LNCaP clone FGC (cell line): ENCODE data around the gene ITGA5.

Experiments
- DNase-seq: peaks from one replicate; pipeline ENCODE4 v3.0.0-alpha.2; 2011; ENCODE audit warnings: low read depth
- H3K4me3 ChIP-seq: 2 replicates; pipeline ENCODE4 v1.5.1; 2011; ENCODE audit warnings: mild to moderate bottlenecking, low read depth, low read length, control low read depth
- CTCF ChIP-seq: IDR thresholded peaks from 2 replicates; pipeline ENCODE4 v1.5.1; 2012; ENCODE audit warnings: mild to moderate bottlenecking; ENCODE audit not compliant: control insufficient read depth, insufficient read depth; ENCODE audit errors: extremely low read depth

ITGA5 gene

DNA sequence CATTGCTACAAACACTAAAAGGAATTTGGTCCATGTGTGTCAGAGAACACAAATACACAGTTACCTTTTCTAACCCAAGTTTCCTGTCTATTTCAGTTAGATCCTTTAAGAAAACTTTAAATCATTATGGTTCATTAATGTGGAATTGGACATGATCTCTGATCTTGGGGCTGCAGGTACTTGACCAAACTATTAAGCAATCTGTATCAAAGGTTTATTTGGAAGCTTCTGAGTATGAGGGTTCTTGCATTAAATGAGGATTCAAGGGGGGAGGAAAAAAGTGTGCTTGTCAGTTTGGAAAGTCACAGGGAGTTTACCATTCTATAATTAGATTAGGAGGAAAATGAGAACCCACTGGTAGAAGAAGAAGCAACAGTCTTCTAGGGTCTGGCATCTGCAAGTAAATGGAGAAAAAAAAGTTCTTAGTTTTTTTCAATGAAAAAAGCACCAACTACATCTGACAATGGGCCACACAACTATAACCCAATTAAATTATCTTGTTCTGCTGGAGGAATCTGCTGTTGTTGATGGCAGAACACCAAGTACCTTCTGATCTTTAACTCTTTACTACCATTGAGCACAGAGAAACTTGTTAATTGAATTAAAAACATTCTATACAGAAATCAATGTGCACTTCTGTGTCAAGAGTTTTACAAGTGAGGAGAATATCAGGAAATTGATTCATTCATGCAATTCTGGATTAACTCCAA, 36.8 kb upstream of the ITGA5 start:
- DNase-seq = peak; percentile 86
- no peak overlapping the region for H3K4me3 ChIP-seq
- TF ChIP-seq CTCF = no peak

GRCh38 chr12:54452628-54453027, 33.6 kb upstream of the ITGA5 start:
- no peak for TF ChIP-seq CTCF
- no peak for DNase-seq

DNA sequence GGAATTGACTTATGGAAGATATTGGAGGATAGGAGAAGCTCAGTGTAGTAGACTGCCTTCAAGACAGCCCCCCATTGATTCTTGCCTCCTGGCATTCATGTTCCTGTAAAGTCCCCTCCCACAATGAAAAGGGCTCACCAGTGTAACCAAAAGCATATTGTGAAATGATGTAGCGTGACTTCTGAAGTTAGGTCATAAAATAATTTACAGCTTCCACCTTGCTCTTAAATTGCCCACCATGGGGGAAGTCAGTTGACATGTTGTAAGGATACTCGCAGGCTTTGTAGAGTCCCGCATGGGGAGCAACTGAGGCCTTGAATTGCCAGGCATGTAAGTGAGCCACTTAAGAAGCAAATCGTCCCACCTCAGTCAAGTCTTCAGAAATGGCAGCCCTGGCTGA, 29.3 kb upstream of the ITGA5 start:
- H3K4me3 ChIP-seq = no peak overlapping the region
- no peak for DNase-seq
- no peak for TF ChIP-seq CTCF

More at GRCh38 chr12:54452628-54453027, 33.6 kb upstream of the ITGA5 start:
- H3K4me3 ChIP-seq = no peak overlapping the region

DNA sequence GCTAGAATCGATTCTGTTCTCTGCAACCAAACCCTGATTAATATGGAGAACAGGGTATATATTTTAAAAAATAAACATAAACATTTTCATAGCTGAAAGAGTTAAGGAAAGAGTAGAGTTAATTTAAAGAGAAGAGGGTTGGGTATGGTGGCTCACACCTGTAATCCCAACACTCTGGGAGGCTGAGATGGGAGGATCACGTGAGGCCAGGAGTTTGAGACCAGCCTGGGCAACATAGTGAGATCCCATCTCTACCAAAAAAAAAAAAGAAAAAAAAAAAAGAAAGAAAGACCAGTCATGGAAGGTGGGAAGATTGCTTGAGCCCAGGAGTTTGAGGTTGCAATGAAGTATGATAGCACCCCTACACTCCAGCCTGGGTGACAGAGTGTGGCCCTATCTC, 28.9 kb upstream of the ITGA5 start:
- no peak for DNase-seq
- TF ChIP-seq CTCF = no peak
- H3K4me3 ChIP-seq = no peak overlapping the region

GRCh38 chr12:54444206-54444605, 25.1 kb upstream of the ITGA5 start:
- DNase-seq = peak; percentile 96
- H3K4me3 ChIP-seq = no peak overlapping the region
- no peak for TF ChIP-seq CTCF

DNA sequence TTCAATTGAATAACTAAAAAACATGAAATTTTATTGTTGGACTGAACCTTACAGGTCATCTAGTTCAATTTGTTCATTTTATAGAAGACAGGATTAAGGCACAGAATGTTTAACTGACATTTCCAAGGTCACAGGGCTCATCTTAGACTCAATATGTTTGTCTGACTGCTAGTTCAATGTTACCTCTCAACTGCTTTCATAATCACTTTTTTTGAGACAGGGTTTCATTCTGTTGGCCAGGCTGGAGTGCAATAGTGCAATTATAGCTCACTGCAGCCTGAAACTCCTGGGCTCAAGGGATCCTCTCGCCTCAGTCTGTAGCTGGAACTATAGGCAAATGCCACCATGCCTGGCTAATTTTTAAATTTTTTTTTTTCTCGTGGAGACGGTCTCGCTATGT, 24.4 kb upstream of the ITGA5 start:
- H3K4me3 ChIP-seq = no peak overlapping the region
- DNase-seq = no peak
- TF ChIP-seq CTCF = no peak

GRCh38 chr12:54442961-54443360, 23.9 kb upstream of the ITGA5 start:
- no peak for DNase-seq
- TF ChIP-seq CTCF = no peak
- H3K4me3 ChIP-seq = no peak overlapping the region
